IPS DF 6.9 (cell line): ENCODE data around the gene PTRHD1.

Experiments
- DNase-seq: peaks from one replicate; pipeline ENCODE4 v3.0.0-alpha.2; 2013; ENCODE audit warnings: low read depth, low spot score
- H3K27ac ChIP-seq: one replicate; pipeline ENCODE4 v1.5.1; 2013; ENCODE audit warnings: low read length, control low read depth
- H3K27me3 ChIP-seq: 2 replicates; pipeline ENCODE4 v1.6.1; 2013; ENCODE audit warnings: mild to moderate bottlenecking, low read length; ENCODE audit not compliant: control insufficient read depth, insufficient read depth
- H3K36me3 ChIP-seq: 2 replicates; pipeline ENCODE4 v1.6.1; 2013; ENCODE audit warnings: low read length; ENCODE audit not compliant: control insufficient read depth, insufficient read depth
- H3K4me1 ChIP-seq: 2 replicates; pipeline ENCODE4 v1.6.1; 2013; ENCODE audit warnings: low read length; ENCODE audit not compliant: control insufficient read depth, insufficient read depth
- H3K4me3 ChIP-seq: 2 replicates; pipeline ENCODE4 v1.5.1; 2013; ENCODE audit warnings: mild to moderate bottlenecking, low read length
- H3K9me3 ChIP-seq: 2 replicates; pipeline ENCODE4 v1.6.1; 2013; ENCODE audit warnings: low read length, inconsistent platforms; ENCODE audit not compliant: control insufficient read depth, insufficient read depth
- WGBS: extraction: QIAGEN DNeasy Blood & Tissue Kit; methylation state at CpG from one replicate; pipeline ENCODE4 v1.1.7; 2013; ENCODE audit warnings: mixed read lengths, missing lambda C conversion rate; ENCODE audit not compliant: insufficient read length, insufficient coverage; 5-methylcytosine and 5-hydroxymethylcytosine counted together

Gene PTRHD1

DNA sequence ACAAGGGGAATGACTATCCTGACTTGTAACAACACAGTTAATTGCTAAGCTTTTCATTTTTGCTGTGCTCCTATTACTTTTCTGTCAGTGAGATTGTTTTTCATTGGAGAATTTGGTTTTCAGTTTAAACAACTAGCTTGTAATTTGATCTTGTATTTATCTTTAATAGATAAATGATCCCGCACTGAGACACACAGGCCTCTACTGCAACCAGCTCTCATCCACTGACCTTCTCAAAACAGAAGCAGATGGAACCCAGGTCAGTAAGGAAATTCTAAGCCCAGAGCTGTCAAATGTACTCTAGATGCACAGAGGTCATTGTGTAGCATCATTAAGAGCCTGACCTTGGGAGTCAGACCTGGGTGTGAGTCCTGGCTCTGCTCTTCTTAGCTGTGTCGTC lies 30.7 kb downstream of the PTRHD1 start:
- H3K36me3 ChIP-seq, result no peaks in the 10 kb centered on the region; the same call in 1 of the 2 replicates
- no peak overlapping the region for H3K4me3 ChIP-seq
- no peak for DNase-seq
- no peaks in the 10 kb centered on the region for H3K9me3 ChIP-seq
- no CpG with 5 or more reads among the region's 2 CpGs for WGBS
- H3K27me3 ChIP-seq, result no peaks in the 10 kb centered on the region
- no peaks in the 10 kb centered on the region for H3K4me1 ChIP-seq
- no peak overlapping the region for H3K27ac ChIP-seq

GRCh38 chr2:24761866-24762265 lies 31.3 kb downstream of the PTRHD1 start:
- H3K27me3 ChIP-seq, result no peaks in the 10 kb centered on the region
- no peak overlapping the region for H3K4me3 ChIP-seq
- WGBS, result no CpG with 5 or more reads among the region's 5 CpGs

GRCh38 chr2:24756789-24757188 lies 36.4 kb downstream of the PTRHD1 start:
- WGBS, result no CpG with 5 or more reads among the region's 1 CpG
- no peaks in the 10 kb centered on the region for H3K9me3 ChIP-seq
- H3K36me3 ChIP-seq, result no peaks in the 10 kb centered on the region; the same call in 1 of the 2 replicates
- no peak overlapping the region for H3K27ac ChIP-seq
- no peak for DNase-seq
- H3K4me1 ChIP-seq, result peaks cover 2% of the 10 kb centered on the region; the same call in 1 of the 2 replicates
- H3K4me3 ChIP-seq, result no peak overlapping the region
- H3K27me3 ChIP-seq, result no peaks in the 10 kb centered on the region

More at GRCh38 chr2:24761866-24762265, 31.3 kb downstream of the PTRHD1 start:
- Histone ChIP-seq H3K9me3 (no peaks in the 10 kb centered on the region), H3K27ac (no peak overlapping the region), H3K4me1 (no peaks in the 10 kb centered on the region), H3K36me3 (no peaks in the 10 kb centered on the region; the same call in 1 of the 2 replicates)
- no peak for DNase-seq

- Histone ChIP-seq H3K4me3 (no peak overlapping the region), H3K9me3 (no peaks in the 10 kb centered on the region), H3K4me1 (peaks cover 2% of the 10 kb centered on the region; the same call in 1 of the 2 replicates), H3K36me3 (no peaks in the 10 kb centered on the region; the same call in 1 of the 2 replicates), H3K27ac (no peak overlapping the region), H3K27me3 (no peaks in the 10 kb centered on the region)
- DNase-seq, result no peak
- no CpG with 5 or more reads among the region's 3 CpGs for WGBS
These were observed 38.0 kb downstream of the PTRHD1 start for GRCh38 chr2:24754985-24755705.

DNA sequence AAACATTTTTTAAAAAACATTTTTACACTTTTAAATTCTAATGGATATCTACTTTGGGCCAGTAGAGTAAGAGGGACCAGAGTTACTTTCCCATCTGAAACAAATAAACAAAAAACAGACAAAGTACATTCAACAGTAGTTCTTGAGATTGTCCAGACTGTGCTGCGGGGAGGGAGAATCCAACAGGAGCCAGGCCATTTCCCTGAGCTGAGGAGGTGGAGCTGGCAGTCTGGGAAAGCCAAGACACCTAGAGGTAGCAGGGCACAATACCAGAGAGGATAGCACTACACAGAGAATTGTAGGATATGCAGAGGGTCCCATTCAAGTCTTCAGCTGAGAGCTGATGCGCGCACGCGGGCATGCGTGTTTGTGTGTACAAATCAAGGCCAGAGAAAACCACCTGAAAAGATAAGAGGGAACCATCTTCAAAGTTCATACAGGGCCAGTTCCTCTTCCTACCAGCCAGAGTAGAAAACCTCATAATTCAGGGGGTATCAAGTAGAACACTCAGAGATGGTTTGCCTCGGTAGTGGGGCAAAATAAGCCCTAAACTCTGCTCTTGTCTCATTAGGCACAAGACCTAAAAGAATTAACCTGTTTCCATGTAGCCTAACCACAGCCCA lies 44.0 kb downstream of the PTRHD1 start:
- Histone ChIP-seq H3K4me3 (no peak overlapping the region), H3K27me3 (no peaks in the 10 kb centered on the region), H3K36me3 (no peaks in the 10 kb centered on the region), H3K4me1 (no peaks in the 10 kb centered on the region), H3K27ac (no peak overlapping the region), H3K9me3 (no peaks in the 10 kb centered on the region)
- WGBS, result no CpG with 5 or more reads among the region's 7 CpGs
- no peak for DNase-seq

DNA sequence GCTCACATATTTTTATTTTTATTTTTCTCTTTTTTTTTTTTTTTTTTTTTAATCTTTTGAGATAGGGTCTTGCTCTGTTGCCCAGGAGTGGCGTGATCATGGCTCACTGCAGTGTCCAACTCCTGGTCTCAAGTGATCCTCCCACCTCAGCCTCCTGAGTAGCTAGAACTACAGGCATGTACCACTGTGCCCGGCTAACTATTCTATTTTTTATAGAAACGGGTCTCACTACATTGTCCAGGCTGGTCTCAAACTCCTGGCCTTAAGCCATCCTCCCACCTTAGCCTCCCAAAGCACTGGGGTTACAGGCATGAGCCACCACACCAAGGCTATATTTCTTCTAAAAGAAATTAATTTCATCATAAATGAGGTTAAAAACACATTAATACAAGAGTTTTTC lies 45.9 kb downstream of the PTRHD1 start:
- no peaks in the 10 kb centered on the region for H3K27me3 ChIP-seq
- WGBS, result no CpG with 5 or more reads among the region's 3 CpGs
- no peaks in the 10 kb centered on the region for H3K4me1 ChIP-seq
- no peaks in the 10 kb centered on the region for H3K9me3 ChIP-seq
- H3K27ac ChIP-seq, result no peak overlapping the region
- H3K4me3 ChIP-seq, result no peak overlapping the region
- DNase-seq, result no peak
- H3K36me3 ChIP-seq, result no peaks in the 10 kb centered on the region

- H3K4me1 ChIP-seq, result no peaks in the 10 kb centered on the region
- no peaks in the 10 kb centered on the region for H3K27me3 ChIP-seq
- DNase-seq, result no peak
- WGBS, result no CpG with 5 or more reads among the region's 2 CpGs
- H3K36me3 ChIP-seq, result no peaks in the 10 kb centered on the region
- H3K27ac ChIP-seq, result no peak overlapping the region
- no peaks in the 10 kb centered on the region for H3K9me3 ChIP-seq
- H3K4me3 ChIP-seq, result no peak overlapping the region
These were observed 47.4 kb downstream of the PTRHD1 start for GRCh38 chr2:24745825-24746224.

DNA sequence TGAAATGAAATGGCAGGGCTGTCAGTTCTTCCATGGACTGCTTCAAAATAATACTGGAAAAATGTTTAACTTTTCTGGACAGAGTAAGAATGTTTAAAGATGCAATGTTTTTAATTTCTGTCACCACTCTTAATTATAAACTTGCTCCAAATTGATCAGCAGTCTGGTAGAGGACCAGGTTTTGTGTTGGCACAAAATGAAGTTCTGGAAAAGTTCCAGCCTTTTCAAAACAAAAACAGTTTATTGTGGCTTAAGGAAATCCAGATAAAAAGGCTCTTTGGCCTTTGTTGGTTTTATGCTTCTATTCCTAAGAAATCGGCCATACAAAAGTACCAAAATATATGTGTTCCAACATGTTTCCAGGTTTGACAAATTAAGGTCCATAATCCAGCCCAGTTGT lies 48.8 kb downstream of the PTRHD1 start:
- no CpG with 5 or more reads among the region's 1 CpG for WGBS
- H3K9me3 ChIP-seq, result no peaks in the 10 kb centered on the region
- no peak for DNase-seq
- no peaks in the 10 kb centered on the region for H3K27me3 ChIP-seq
- no peaks in the 10 kb centered on the region for H3K4me1 ChIP-seq
- H3K36me3 ChIP-seq, result no peaks in the 10 kb centered on the region
- no peak overlapping the region for H3K27ac ChIP-seq
- H3K4me3 ChIP-seq, result no peak overlapping the region

- Histone ChIP-seq H3K27me3 (no peaks in the 10 kb centered on the region), H3K27ac (no peak overlapping the region), H3K4me1 (no peaks in the 10 kb centered on the region), H3K36me3 (no peaks in the 10 kb centered on the region), H3K4me3 (no peak overlapping the region), H3K9me3 (no peaks in the 10 kb centered on the region)
- no CpG with 5 or more reads among the region's 3 CpGs for WGBS
- no peak for DNase-seq
These were observed 49.3 kb downstream of the PTRHD1 start for GRCh38 chr2:24743924-24744323.

DNA sequence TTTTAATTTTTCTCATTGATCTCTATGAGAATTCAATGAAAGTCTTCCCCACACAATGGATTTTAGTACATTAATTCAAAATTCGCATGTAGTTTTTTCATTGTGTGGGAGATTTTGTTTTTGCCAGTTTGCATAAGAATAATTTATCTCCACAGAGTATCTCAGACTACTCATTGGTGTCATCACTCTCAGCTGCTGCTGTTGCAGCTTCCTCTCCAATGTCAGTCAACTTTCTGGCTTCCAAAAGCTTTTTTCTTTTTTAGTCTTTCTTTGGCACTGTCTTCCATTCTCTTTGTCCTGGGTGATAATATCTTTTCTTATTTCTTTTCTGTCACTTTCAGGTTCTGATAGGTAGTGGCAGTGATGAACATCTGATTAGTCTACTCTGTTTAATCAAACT lies 50.5 kb downstream of the PTRHD1 start:
- no peaks in the 10 kb centered on the region for H3K36me3 ChIP-seq
- no peak overlapping the region for H3K27ac ChIP-seq
- no peaks in the 10 kb centered on the region for H3K27me3 ChIP-seq
- no CpG with 5 or more reads among the region's 1 CpG for WGBS
- H3K4me1 ChIP-seq, result no peaks in the 10 kb centered on the region
- DNase-seq, result no peak
- H3K4me3 ChIP-seq, result no peak overlapping the region
- H3K9me3 ChIP-seq, result no peaks in the 10 kb centered on the region

DNA sequence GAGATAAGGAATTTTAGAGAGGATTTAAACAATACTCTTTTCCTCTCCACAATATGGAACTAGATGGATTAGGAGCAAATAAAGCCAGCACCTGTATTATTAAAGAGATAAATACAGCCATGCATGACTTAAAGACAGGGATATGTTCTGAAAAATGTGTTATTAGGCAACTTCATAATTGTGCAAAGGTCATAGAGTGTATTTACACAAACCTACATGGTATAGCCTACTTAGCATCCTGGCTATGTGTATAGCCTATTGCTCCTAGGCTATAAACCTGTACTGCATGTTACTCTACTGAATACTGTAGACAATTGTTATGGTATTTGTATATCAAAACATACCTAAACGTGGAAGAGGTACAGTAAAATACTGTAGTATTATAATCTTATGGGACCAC lies 53.0 kb downstream of the PTRHD1 start:
- no peak for DNase-seq
- no peak overlapping the region for H3K4me3 ChIP-seq
- no peaks in the 10 kb centered on the region for H3K36me3 ChIP-seq
- WGBS, result no CpG with 5 or more reads among the region's 1 CpG
- no peak overlapping the region for H3K27ac ChIP-seq
- H3K27me3 ChIP-seq, result no peaks in the 10 kb centered on the region
- no peaks in the 10 kb centered on the region for H3K9me3 ChIP-seq
- H3K4me1 ChIP-seq, result no peaks in the 10 kb centered on the region
